ENCODE data around the gene GLI3. TPM values are rescaled to one million over a fixed set of nuclear protein-coding genes. Genes with fewer than 3 reads are reported as not detected.
A peak's percentile ranks its signal among the peaks of the same experiment; 100 is the strongest.

Gene GLI3
- polyA plus RNA-seq, 6 donors from 2014 or later = not detected

GRCh38 chr7:42198296-42198695 lies 38.7 kb downstream of the GLI3 start:
- peaks cover 10 to 11% (median 11%) of the 10 kb centered on the region in 3 donors for H3K4me1 Mint-ChIP-seq

GRCh38 chr7:42197451-42197850 lies 39.6 kb downstream of the GLI3 start:
- Mint-ChIP-seq H3K4me3 (no peak overlapping the region), H3K36me3 (no peaks in the 10 kb centered on the region), H3K9me3 (peaks cover 0 to 2% (median 0%) of the 10 kb centered on the region in 7 donors), H3K27ac (no peak overlapping the region), H3K4me1 (peaks cover 10 to 14% (median 11%) of the 10 kb centered on the region in 3 donors), H3K27me3 (no peaks in the 10 kb centered on the region)
- DNase-seq (no peak), ATAC-seq (ENCODE audit: low read depth in 2 of 2) (no peak)

More at GRCh38 chr7:42198296-42198695, 38.7 kb downstream of the GLI3 start:
- no peak for ATAC-seq (ENCODE audit: low read depth in 2 of 2)
- H3K4me3 Mint-ChIP-seq = no peak overlapping the region
- H3K36me3 Mint-ChIP-seq = no peaks in the 10 kb centered on the region
- no peak for DNase-seq
- H3K27me3 Mint-ChIP-seq = peaks cover 0 to 3% (median 0%) of the 10 kb centered on the region in 3 donors
- no peak overlapping the region for H3K27ac Mint-ChIP-seq
- H3K9me3 Mint-ChIP-seq = peaks cover 0 to 3% (median 0%) of the 10 kb centered on the region in 7 donors

- Mint-ChIP-seq H3K27me3 (no peaks in the 10 kb centered on the region), H3K27ac (peak overlapping the region in 2 of 6 donors; percentile 2 to 5), H3K4me3 (peak overlapping the region in 4 of 8 donors; percentile 16 to 75 (median 50)), H3K4me1 (peaks cover 10 to 14% (median 11%) of the 10 kb centered on the region in 3 donors), H3K36me3 (no peaks in the 10 kb centered on the region), H3K9me3 (no peaks in the 10 kb centered on the region)
- DNase-seq (no peak), ATAC-seq (ENCODE audit: low read depth in 2 of 2) (no peak)
Measured at GRCh38 chr7:42194238-42194637, 42.8 kb downstream of the GLI3 start.

- Mint-ChIP-seq H3K27me3 (no peaks in the 10 kb centered on the region), H3K4me1 (peaks cover 10 to 14% (median 11%) of the 10 kb centered on the region in 3 donors), H3K9me3 (no peaks in the 10 kb centered on the region), H3K27ac (peak overlapping the region in 2 of 6 donors; percentile 2 to 66), H3K4me3 (peak overlapping the region in 7 of 8 donors; percentile 2 to 75 (median 35)), H3K36me3 (no peaks in the 10 kb centered on the region)
- ATAC-seq (ENCODE audit: low read depth in 2 of 2) (no peak), DNase-seq (no peak)
Measured at GRCh38 chr7:42193471-42194129, 43.4 kb downstream of the GLI3 start.

GRCh38 chr7:42192851-42193461 lies 44.1 kb downstream of the GLI3 start:
- ATAC-seq (ENCODE audit: low read depth in 2 of 2) (no peak), DNase-seq (no peak)
- H3K27ac Mint-ChIP-seq = peak overlapping the region in 2 of 6 donors; percentile 66 to 75
- no peaks in the 10 kb centered on the region for H3K9me3 Mint-ChIP-seq
- no peaks in the 10 kb centered on the region for H3K36me3 Mint-ChIP-seq
- H3K27me3 Mint-ChIP-seq = no peaks in the 10 kb centered on the region
- peaks cover 10 to 14% (median 11%) of the 10 kb centered on the region in 3 donors for H3K4me1 Mint-ChIP-seq
- H3K4me3 Mint-ChIP-seq = peak overlapping the region in 1 of 8 donors; percentile 7

GRCh38 chr7:42192066-42192465 lies 44.9 kb downstream of the GLI3 start:
- Mint-ChIP-seq H3K36me3 (no peaks in the 10 kb centered on the region), H3K27ac (no peak overlapping the region), H3K9me3 (no peaks in the 10 kb centered on the region), H3K4me1 (peaks cover 10 to 14% (median 11%) of the 10 kb centered on the region in 3 donors), H3K4me3 (no peak overlapping the region), H3K27me3 (no peaks in the 10 kb centered on the region)
- DNase-seq = no peak
- ATAC-seq (ENCODE audit: low read depth in 2 of 2) = no peak

GRCh38 chr7:42189535-42189934 lies 47.5 kb downstream of the GLI3 start:
- Mint-ChIP-seq H3K27ac (no peak overlapping the region), H3K27me3 (peaks cover 0 to 5% (median 0%) of the 10 kb centered on the region in 3 donors), H3K4me1 (peaks cover 9 to 14% (median 10%) of the 10 kb centered on the region in 3 donors), H3K36me3 (no peaks in the 10 kb centered on the region), H3K9me3 (no peaks in the 10 kb centered on the region), H3K4me3 (no peak overlapping the region)
- DNase-seq = no peak
- no peak for ATAC-seq (ENCODE audit: low read depth in 2 of 2)

GRCh38 chr7:42186151-42186550 lies 50.9 kb downstream of the GLI3 start:
- H3K4me3 Mint-ChIP-seq = no peak overlapping the region
- no peak overlapping the region for H3K27ac Mint-ChIP-seq
- no peak for ATAC-seq (ENCODE audit: low read depth in 2 of 2)

GRCh38 chr7:42185726-42186125 lies 51.3 kb downstream of the GLI3 start:
- no peak overlapping the region for H3K27ac Mint-ChIP-seq
- H3K4me1 Mint-ChIP-seq = no peaks in the 10 kb centered on the region
- H3K4me3 Mint-ChIP-seq = no peak overlapping the region
- no peak for ATAC-seq (ENCODE audit: low read depth in 2 of 2)
- DNase-seq = no peak
- no peaks in the 10 kb centered on the region for H3K36me3 Mint-ChIP-seq
- peaks cover 0 to 6% (median 0%) of the 10 kb centered on the region in 3 donors for H3K27me3 Mint-ChIP-seq
- no peaks in the 10 kb centered on the region for H3K9me3 Mint-ChIP-seq

More at GRCh38 chr7:42186151-42186550, 50.9 kb downstream of the GLI3 start:
- no peaks in the 10 kb centered on the region for H3K4me1 Mint-ChIP-seq
- no peaks in the 10 kb centered on the region for H3K9me3 Mint-ChIP-seq
- H3K36me3 Mint-ChIP-seq = no peaks in the 10 kb centered on the region
- H3K27me3 Mint-ChIP-seq = peaks cover 0 to 6% (median 0%) of the 10 kb centered on the region in 3 donors
- DNase-seq = no peak

- H3K4me1 Mint-ChIP-seq = no peaks in the 10 kb centered on the region
- H3K9me3 Mint-ChIP-seq = no peaks in the 10 kb centered on the region
- no peak overlapping the region for H3K27ac Mint-ChIP-seq
- DNase-seq (no peak), ATAC-seq (ENCODE audit: low read depth in 2 of 2) (no peak)
- H3K27me3 Mint-ChIP-seq = peaks cover 0 to 7% (median 6%) of the 10 kb centered on the region in 3 donors
- no peak overlapping the region for H3K4me3 Mint-ChIP-seq
- no peaks in the 10 kb centered on the region for H3K36me3 Mint-ChIP-seq
Measured at GRCh38 chr7:42183547-42183946, 53.5 kb downstream of the GLI3 start.

- Mint-ChIP-seq H3K4me1 (no peaks in the 10 kb centered on the region), H3K36me3 (no peaks in the 10 kb centered on the region), H3K27ac (no peak overlapping the region), H3K4me3 (no peak overlapping the region), H3K27me3 (peaks cover 0 to 7% (median 6%) of the 10 kb centered on the region in 3 donors), H3K9me3 (no peaks in the 10 kb centered on the region)
- DNase-seq = no peak
- no peak for ATAC-seq (ENCODE audit: low read depth in 2 of 2)
Measured at GRCh38 chr7:42181566-42181965, 55.4 kb downstream of the GLI3 start.

- no peaks in the 10 kb centered on the region for H3K9me3 Mint-ChIP-seq
- no peaks in the 10 kb centered on the region for H3K4me1 Mint-ChIP-seq
- ATAC-seq (ENCODE audit: low read depth in 2 of 2) (no peak), DNase-seq (no peak)
- peaks cover 0 to 7% (median 6%) of the 10 kb centered on the region in 3 donors for H3K27me3 Mint-ChIP-seq
- no peaks in the 10 kb centered on the region for H3K36me3 Mint-ChIP-seq
- no peak overlapping the region for H3K27ac Mint-ChIP-seq
- no peak overlapping the region for H3K4me3 Mint-ChIP-seq
Measured at GRCh38 chr7:42180806-42181205, 56.2 kb downstream of the GLI3 start.

- no peak for DNase-seq
- H3K4me3 Mint-ChIP-seq = no peak overlapping the region
- no peaks in the 10 kb centered on the region for H3K9me3 Mint-ChIP-seq
- H3K27me3 Mint-ChIP-seq = peaks cover 3 to 7% (median 4%) of the 10 kb centered on the region in 3 donors
- ATAC-seq (ENCODE audit: low read depth in 2 of 2) = no peak
- H3K27ac Mint-ChIP-seq = no peak overlapping the region
- no peaks in the 10 kb centered on the region for H3K4me1 Mint-ChIP-seq
- no peaks in the 10 kb centered on the region for H3K36me3 Mint-ChIP-seq
Measured at GRCh38 chr7:42176724-42177101, 60.3 kb downstream of the GLI3 start.
